Osteoblast (primary cell): Measurements from ENCODE around the gene BTK. TPM values are rescaled to one million over a fixed set of nuclear protein-coding genes. Genes with fewer than 3 reads are reported as not detected.

ENCODE experiments used
- DNase-seq: peaks from one replicate; pipeline ENCODE4 v3.0.0; 2011; ENCODE audit warnings: low spot score, mixed read lengths; ENCODE audit not compliant: insufficient read length; ENCODE audit errors: missing footprints
- H2AFZ ChIP-seq: 2 replicates; pipeline ENCODE4 v1.6.0; 2011; ENCODE audit warnings: mild to moderate bottlenecking, low read length
- H3K27ac ChIP-seq: 2 replicates; pipeline ENCODE4 v1.5.1; 2011; ENCODE audit warnings: mild to moderate bottlenecking, low read depth, low read length, moderate library complexity
- H3K27me3 ChIP-seq: 2 replicates; pipeline ENCODE4 v1.6.0; 2012; ENCODE audit warnings: mild to moderate bottlenecking, control low read depth, inconsistent platforms, low read length, moderate library complexity; ENCODE audit not compliant: insufficient read depth
- H3K36me3 ChIP-seq: 2 replicates; pipeline ENCODE4 v1.5.1; 2011; ENCODE audit warnings: mild to moderate bottlenecking, low read length, control low read depth, moderate library complexity; ENCODE audit not compliant: insufficient read depth
- H3K4me1 ChIP-seq: 2 replicates; pipeline ENCODE4 v1.5.1; 2011; ENCODE audit warnings: mild to moderate bottlenecking, low read length, control low read depth, moderate library complexity; ENCODE audit not compliant: insufficient read depth
- H3K4me2 ChIP-seq: 2 replicates; pipeline ENCODE4 v1.6.0; 2011; ENCODE audit warnings: mild to moderate bottlenecking, low read length; ENCODE audit not compliant: insufficient read depth
- H3K4me3 ChIP-seq: fragments of 200-600 bp; sonication (generic); 3 replicates; pipeline ENCODE4 v1.5.1; 2012; ENCODE audit warnings: mild to moderate bottlenecking, low read length, inconsistent platforms; ENCODE audit not compliant: insufficient read depth
- H3K79me2 ChIP-seq: 2 replicates; pipeline ENCODE4 v1.6.0; 2012; ENCODE audit warnings: mild to moderate bottlenecking, low read length, control low read depth, inconsistent platforms; ENCODE audit not compliant: insufficient read depth
- H3K9me3 ChIP-seq: 2 replicates; pipeline ENCODE4 v1.5.1; 2011; ENCODE audit warnings: low read depth, low read length, control low read depth
- H4K20me1 ChIP-seq: 2 replicates; pipeline ENCODE4 v1.6.0; 2012; ENCODE audit warnings: mild to moderate bottlenecking, low read length, control low read depth; ENCODE audit not compliant: insufficient read depth
- CTCF ChIP-seq: IDR thresholded peaks from 2 replicates; pipeline ENCODE4 v1.5.1; 2011; ENCODE audit warnings: mild to moderate bottlenecking, low read depth, low read length, moderate library complexity; ENCODE audit errors: extremely low read depth
- total RNA-seq: library from RNA; depleted of rRNA; stranded (reverse); fragments of >200 nt; gene quantifications from 2 replicates; pipeline ENCODE4 v1.2.3, GENCODE V29; 2012

BTK gene
- total RNA-seq, 1 donor = not detected

GRCh38 chrX:101393530-101394305, 7.7 kb upstream of the BTK start:
- Histone ChIP-seq H2AFZ (no peak overlapping the region), H3K9me3 (no peaks in the 10 kb centered on the region), H3K4me1 (peaks cover 14% of the 10 kb centered on the region), H3K36me3 (peaks cover 33% of the 10 kb centered on the region), H3K4me3 (no peak overlapping the region), H3K79me2 (peaks cover 17% of the 10 kb centered on the region), H4K20me1 (peaks cover 11% of the 10 kb centered on the region), H3K27me3 (peaks cover 4% of the 10 kb centered on the region), H3K4me2 (no peak overlapping the region), H3K27ac (no peak overlapping the region)
- DNase-seq = peak; percentile 39
- TF ChIP-seq CTCF = no peak

GRCh38 chrX:101391831-101392230, 5.8 kb upstream of the BTK start:
- Histone ChIP-seq H4K20me1 (peaks cover 11% of the 10 kb centered on the region), H3K9me3 (no peaks in the 10 kb centered on the region), H3K27ac (peak overlapping the region; percentile 58), H3K4me1 (peaks cover 14% of the 10 kb centered on the region), H3K79me2 (peaks cover 17% of the 10 kb centered on the region), H3K36me3 (peaks cover 33% of the 10 kb centered on the region), H3K4me3 (peak overlapping the region; percentile 87), H3K4me2 (peak overlapping the region; percentile 75), H2AFZ (no peak overlapping the region), H3K27me3 (peaks cover 5% of the 10 kb centered on the region)
- no peak for TF ChIP-seq CTCF
- DNase-seq = peak; percentile 23

- Histone ChIP-seq H3K27me3 (peaks cover 8% of the 10 kb centered on the region), H3K4me2 (peak within 1 kb of the TSS; percentile 75), H2AFZ (peak within 1 kb of the TSS; percentile 82), H3K4me1 (peaks cover 14% of the 10 kb centered on the region), H3K36me3 (peaks cover 33% of the 10 kb centered on the region), H3K9me3 (no peaks in the 10 kb centered on the region), H3K27ac (peak within 1 kb of the TSS; percentile 58), H3K4me3 (peak within 1 kb of the TSS; percentile 87), H4K20me1 (peaks cover 11% of the 10 kb centered on the region), H3K79me2 (peaks cover 17% of the 10 kb centered on the region)
- peak; percentile 69 for TF ChIP-seq CTCF
- DNase-seq = peak; percentile 93
Measured at GRCh38 chrX:101390664-101391525, 4.9 kb upstream of the BTK start, which contains the start of gene RPL36A. Gene RPL36A, plus strand, starts transcription at chrX:101391011. Its CDS starts 33 bp downstream, at chrX:101391044.

GRCh38 chrX:101388604-101389003, 2.6 kb upstream of the BTK start:
- Histone ChIP-seq H3K4me1 (peaks cover 14% of the 10 kb centered on the region), H3K79me2 (peaks cover 17% of the 10 kb centered on the region), H3K27ac (no peak overlapping the region), H3K27me3 (peaks cover 12% of the 10 kb centered on the region), H3K9me3 (no peaks in the 10 kb centered on the region), H3K36me3 (peaks cover 19% of the 10 kb centered on the region), H3K4me3 (no peak overlapping the region), H2AFZ (no peak overlapping the region), H3K4me2 (no peak overlapping the region), H4K20me1 (peaks cover 11% of the 10 kb centered on the region)
- peak; percentile 53 for DNase-seq
- TF ChIP-seq CTCF = no peak
